ENCODE data around the gene CTDSPL. TPM values are rescaled to one million over a fixed set of nuclear protein-coding genes. Genes with fewer than 3 reads are reported as not detected.

Gene CTDSPL
- total RNA-seq, 1 experiment from 2014 or later: not detected

GRCh38 chr3:37847689-37848088, 14.0 kb upstream of the CTDSPL start:
- no peaks in the 10 kb centered on the region for H3K36me3 ChIP-seq (ENCODE audit: insufficient read depth, low read length)
- no peak overlapping the region for H3K4me2 ChIP-seq (ENCODE audit: low read depth, low read length, poor library complexity, severe bottlenecking)
- H3K9me3 ChIP-seq (ENCODE audit: low read length): no peaks in the 10 kb centered on the region
- H3K9me2 ChIP-seq (replicated peaks; ENCODE audit: insufficient read depth, low read length): no peaks in the 10 kb centered on the region
- H3K27ac ChIP-seq (ENCODE audit: low read length): no peak overlapping the region
- no peak for DNase-seq
- no peaks in the 10 kb centered on the region for H4K20me1 ChIP-seq (ENCODE audit: insufficient read depth, low read depth, low read length)
- no peaks in the 10 kb centered on the region for H3K4me1 ChIP-seq (ENCODE audit: low read length)
- no peak overlapping the region for H3K4me3 ChIP-seq (ENCODE audit: low read length)
- H3K27me3 ChIP-seq (ENCODE audit: low read length): no peaks in the 10 kb centered on the region
- no peaks in the 10 kb centered on the region for H3K79me2 ChIP-seq (ENCODE audit: low read length)
- H3K9ac ChIP-seq (ENCODE audit: low read length): no peak overlapping the region
- no peak overlapping the region for H2AFZ ChIP-seq (ENCODE audit: low read length)

GRCh38 chr3:37849146-37849923, 12.3 kb upstream of the CTDSPL start:
- Histone ChIP-seq H3K9me2 (replicated peaks; ENCODE audit: insufficient read depth, low read length) (no peaks in the 10 kb centered on the region), H3K79me2 (ENCODE audit: low read length) (no peaks in the 10 kb centered on the region), H3K4me2 (ENCODE audit: low read depth, low read length, poor library complexity, severe bottlenecking) (no peak overlapping the region), H3K4me1 (ENCODE audit: low read length) (no peaks in the 10 kb centered on the region), H3K27me3 (ENCODE audit: low read length) (no peaks in the 10 kb centered on the region), H3K36me3 (ENCODE audit: insufficient read depth, low read length) (no peaks in the 10 kb centered on the region), H4K20me1 (ENCODE audit: insufficient read depth, low read depth, low read length) (no peaks in the 10 kb centered on the region), H3K9ac (ENCODE audit: low read length) (no peak overlapping the region), H2AFZ (ENCODE audit: low read length) (no peak overlapping the region), H3K9me3 (ENCODE audit: low read length) (no peaks in the 10 kb centered on the region), H3K4me3 (ENCODE audit: low read length) (no peak overlapping the region), H3K27ac (ENCODE audit: low read length) (no peak overlapping the region)
- DNase-seq: no peak

- Histone ChIP-seq H2AFZ (ENCODE audit: low read length) (no peak overlapping the region), H3K27ac (ENCODE audit: low read length) (no peak overlapping the region), H3K27me3 (ENCODE audit: low read length) (no peaks in the 10 kb centered on the region), H3K9me3 (ENCODE audit: low read length) (no peaks in the 10 kb centered on the region), H3K4me2 (ENCODE audit: low read depth, low read length, poor library complexity, severe bottlenecking) (no peak overlapping the region), H3K9me2 (replicated peaks; ENCODE audit: insufficient read depth, low read length) (no peaks in the 10 kb centered on the region), H3K4me3 (ENCODE audit: low read length) (no peak overlapping the region), H3K36me3 (ENCODE audit: insufficient read depth, low read length) (no peaks in the 10 kb centered on the region), H3K4me1 (ENCODE audit: low read length) (no peaks in the 10 kb centered on the region), H4K20me1 (ENCODE audit: insufficient read depth, low read depth, low read length) (no peaks in the 10 kb centered on the region), H3K9ac (ENCODE audit: low read length) (no peak overlapping the region), H3K79me2 (ENCODE audit: low read length) (no peaks in the 10 kb centered on the region)
- DNase-seq: no peak
Measured at GRCh38 chr3:37852097-37852496, 9.6 kb upstream of the CTDSPL start.

- no peak overlapping the region for H3K9ac ChIP-seq (ENCODE audit: low read length)
- H4K20me1 ChIP-seq (ENCODE audit: insufficient read depth, low read depth, low read length): no peaks in the 10 kb centered on the region
- H3K4me1 ChIP-seq (ENCODE audit: low read length): no peaks in the 10 kb centered on the region
- H3K79me2 ChIP-seq (ENCODE audit: low read length): no peaks in the 10 kb centered on the region
- H3K9me2 ChIP-seq (replicated peaks; ENCODE audit: insufficient read depth, low read length): no peaks in the 10 kb centered on the region
- H2AFZ ChIP-seq (ENCODE audit: low read length): no peak overlapping the region
- no peak overlapping the region for H3K27ac ChIP-seq (ENCODE audit: low read length)
- no peak overlapping the region for H3K4me2 ChIP-seq (ENCODE audit: low read depth, low read length, poor library complexity, severe bottlenecking)
- H3K27me3 ChIP-seq (ENCODE audit: low read length): no peaks in the 10 kb centered on the region
- no peaks in the 10 kb centered on the region for H3K9me3 ChIP-seq (ENCODE audit: low read length)
- no peaks in the 10 kb centered on the region for H3K36me3 ChIP-seq (ENCODE audit: insufficient read depth, low read length)
- H3K4me3 ChIP-seq (ENCODE audit: low read length): no peak overlapping the region
- no peak for DNase-seq
Measured at GRCh38 chr3:37852771-37853170, 8.9 kb upstream of the CTDSPL start.

- Histone ChIP-seq H4K20me1 (ENCODE audit: insufficient read depth, low read depth, low read length) (no peaks in the 10 kb centered on the region), H3K9me2 (replicated peaks; ENCODE audit: insufficient read depth, low read length) (no peaks in the 10 kb centered on the region), H3K9ac (ENCODE audit: low read length) (no peak overlapping the region), H3K79me2 (ENCODE audit: low read length) (no peaks in the 10 kb centered on the region), H3K36me3 (ENCODE audit: insufficient read depth, low read length) (no peaks in the 10 kb centered on the region), H3K27ac (ENCODE audit: low read length) (no peak overlapping the region), H3K27me3 (ENCODE audit: low read length) (no peaks in the 10 kb centered on the region), H2AFZ (ENCODE audit: low read length) (no peak overlapping the region), H3K4me2 (ENCODE audit: low read depth, low read length, poor library complexity, severe bottlenecking) (no peak overlapping the region), H3K4me3 (ENCODE audit: low read length) (no peak overlapping the region), H3K4me1 (ENCODE audit: low read length) (no peaks in the 10 kb centered on the region), H3K9me3 (ENCODE audit: low read length) (no peaks in the 10 kb centered on the region)
- DNase-seq: no peak
Measured at GRCh38 chr3:37853691-37854413, 7.8 kb upstream of the CTDSPL start.

GRCh38 chr3:37855363-37855970, 6.2 kb upstream of the CTDSPL start:
- H3K79me2 ChIP-seq (ENCODE audit: low read length): no peaks in the 10 kb centered on the region

GRCh38 chr3:37856381-37856780, 5.3 kb upstream of the CTDSPL start:
- H3K4me3 ChIP-seq (ENCODE audit: low read length): no peak overlapping the region
- H3K79me2 ChIP-seq (ENCODE audit: low read length): no peaks in the 10 kb centered on the region
- no peaks in the 10 kb centered on the region for H3K36me3 ChIP-seq (ENCODE audit: insufficient read depth, low read length)
- no peaks in the 10 kb centered on the region for H3K27me3 ChIP-seq (ENCODE audit: low read length)
- H3K9me3 ChIP-seq (ENCODE audit: low read length): no peaks in the 10 kb centered on the region
- no peak for DNase-seq
- H3K27ac ChIP-seq (ENCODE audit: low read length): no peak overlapping the region
- H3K9me2 ChIP-seq (replicated peaks; ENCODE audit: insufficient read depth, low read length): no peaks in the 10 kb centered on the region
- no peaks in the 10 kb centered on the region for H3K4me1 ChIP-seq (ENCODE audit: low read length)
- H3K9ac ChIP-seq (ENCODE audit: low read length): no peak overlapping the region
- no peak overlapping the region for H2AFZ ChIP-seq (ENCODE audit: low read length)
- H4K20me1 ChIP-seq (ENCODE audit: insufficient read depth, low read depth, low read length): no peaks in the 10 kb centered on the region
- no peak overlapping the region for H3K4me2 ChIP-seq (ENCODE audit: low read depth, low read length, poor library complexity, severe bottlenecking)

More at GRCh38 chr3:37855363-37855970, 6.2 kb upstream of the CTDSPL start:
- H3K4me3 ChIP-seq (ENCODE audit: low read length): no peak overlapping the region
- H2AFZ ChIP-seq (ENCODE audit: low read length): no peak overlapping the region
- no peaks in the 10 kb centered on the region for H3K36me3 ChIP-seq (ENCODE audit: insufficient read depth, low read length)
- no peaks in the 10 kb centered on the region for H3K27me3 ChIP-seq (ENCODE audit: low read length)
- no peaks in the 10 kb centered on the region for H4K20me1 ChIP-seq (ENCODE audit: insufficient read depth, low read depth, low read length)
- no peaks in the 10 kb centered on the region for H3K9me2 ChIP-seq (replicated peaks; ENCODE audit: insufficient read depth, low read length)
- no peak overlapping the region for H3K9ac ChIP-seq (ENCODE audit: low read length)
- no peak overlapping the region for H3K4me2 ChIP-seq (ENCODE audit: low read depth, low read length, poor library complexity, severe bottlenecking)
- peak; percentile 84 for DNase-seq
- no peak overlapping the region for H3K27ac ChIP-seq (ENCODE audit: low read length)
- no peaks in the 10 kb centered on the region for H3K9me3 ChIP-seq (ENCODE audit: low read length)
- no peaks in the 10 kb centered on the region for H3K4me1 ChIP-seq (ENCODE audit: low read length)

GRCh38 chr3:37858742-37859141, 2.9 kb upstream of the CTDSPL start:
- H3K27ac ChIP-seq (ENCODE audit: low read length): no peak overlapping the region
- no peaks in the 10 kb centered on the region for H3K9me2 ChIP-seq (replicated peaks; ENCODE audit: insufficient read depth, low read length)
- no peaks in the 10 kb centered on the region for H3K9me3 ChIP-seq (ENCODE audit: low read length)
- no peak overlapping the region for H2AFZ ChIP-seq (ENCODE audit: low read length)
- no peaks in the 10 kb centered on the region for H3K4me1 ChIP-seq (ENCODE audit: low read length)
- DNase-seq: no peak
- no peak overlapping the region for H3K4me2 ChIP-seq (ENCODE audit: low read depth, low read length, poor library complexity, severe bottlenecking)
- H4K20me1 ChIP-seq (ENCODE audit: insufficient read depth, low read depth, low read length): no peaks in the 10 kb centered on the region
- no peak overlapping the region for H3K4me3 ChIP-seq (ENCODE audit: low read length)
- H3K27me3 ChIP-seq (ENCODE audit: low read length): no peaks in the 10 kb centered on the region
- H3K79me2 ChIP-seq (ENCODE audit: low read length): no peaks in the 10 kb centered on the region
- no peaks in the 10 kb centered on the region for H3K36me3 ChIP-seq (ENCODE audit: insufficient read depth, low read length)
- H3K9ac ChIP-seq (ENCODE audit: low read length): no peak overlapping the region

All from Karpas-422 (cell line).